AG09309 (cell line): ENCODE results near the gene CXCL6.

Experiments used
- DNase-seq: peaks from one replicate; pipeline ENCODE4 v3.0.0-alpha.2; 2010; ENCODE audit warnings: low read depth
- H3K4me3 ChIP-seq: 2 replicates; pipeline ENCODE4 v1.5.1; 2011; ENCODE audit warnings: mild to moderate bottlenecking, low read depth, low read length, moderate library complexity; ENCODE audit not compliant: control insufficient read depth
- CTCF ChIP-seq: IDR thresholded peaks from 2 replicates; pipeline ENCODE4 v1.5.1; 2011; ENCODE audit warnings: mild to moderate bottlenecking, low read depth, low read length, inconsistent platforms; ENCODE audit not compliant: insufficient read depth, control insufficient read depth; ENCODE audit errors: missing control alignments

CXCL6 gene

GRCh38 chr4:73853246-73853704 lies 16.8 kb downstream of the CXCL6 start, which contains the start of gene PF4V1:
PF4V1 (plus strand) TSS chr4:73853296; CDS start chr4:73853363, 67 bp downstream.
- no peak for DNase-seq
- peak; percentile 34 for TF ChIP-seq CTCF
- no peak within 1 kb of the TSS; the same call in 1 of the 2 replicates for H3K4me3 ChIP-seq

- no peak for TF ChIP-seq CTCF
- no peak overlapping the region for H3K4me3 ChIP-seq
- DNase-seq = no peak
These were observed 17.4 kb downstream of the CXCL6 start for GRCh38 chr4:73853718-73854473.

- no peak for DNase-seq
- H3K4me3 ChIP-seq = no peak overlapping the region
- no peak for TF ChIP-seq CTCF
These were observed 18.9 kb downstream of the CXCL6 start for GRCh38 chr4:73855406-73855805.

GRCh38 chr4:73856518-73856917 lies 20.0 kb downstream of the CXCL6 start:
- DNase-seq = no peak
- no peak overlapping the region for H3K4me3 ChIP-seq
- no peak for TF ChIP-seq CTCF

GRCh38 chr4:73859614-73860088 lies 23.2 kb downstream of the CXCL6 start:
- DNase-seq = peak; percentile 17
- TF ChIP-seq CTCF = no peak
- H3K4me3 ChIP-seq = no peak overlapping the region

- no peak overlapping the region for H3K4me3 ChIP-seq
- no peak for TF ChIP-seq CTCF
- DNase-seq = no peak
These were observed 23.7 kb downstream of the CXCL6 start for GRCh38 chr4:73860181-73860580.
